HepG2 (cell line): Measurements from ENCODE around the gene PHF19. TPM values are rescaled to one million over a fixed set of nuclear protein-coding genes. Genes with fewer than 3 reads are reported as not detected.

Source experiments
- ATAC-seq: fragments of 200-7000 bp; cut with Tn5 transposase; 3 replicates; pipeline ENCODE4 v1.9.1; 2020; ENCODE audit warnings: mild to moderate bottlenecking, moderate library complexity
- BruUV-seq: library from RNA; stranded (reverse); fragments of 400-500 nt; replicated peaks from 2 replicates; lab custom pipeline; 2021; lab: Mats Ljungman, UMichigan
- CTCF ChIA-PET: fragments of 300-600 bp; formaldehyde crosslinking; extraction: SDS; loops from one replicate; lab custom pipeline; 2021; ENCODE audit warnings: low total read pairs, inconsistent platforms, low intra/inter-chr PET ratio; lab: Yijun Ruan, JAX
- POLR2A ChIA-PET: fragments of 350-600 bp; sonication (Branson Sonifier 250); formaldehyde crosslinking; loops from one replicate; lab custom pipeline; 2020; ENCODE audit warnings: antibody characterized with exemption, inconsistent platforms; lab: Yijun Ruan, JAX
- DNase-seq: peaks from one replicate; pipeline ENCODE4 v3.0.0-alpha.2; 2015; ENCODE audit warnings: low spot score
- FAIRE-seq: peaks from 3 replicates; lab custom pipeline; 2011; peaks lifted over from hg19 to GRCh38; lab: Jason Lieb, UNC
- H2AFZ ChIP-seq: one replicate; pipeline ENCODE4 v1.6.1; 2011; ENCODE audit warnings: low read length, inconsistent platforms
- H3K27ac ChIP-seq: fragments of 300-600 bp; 3 replicates; pipeline ENCODE4 v1.8.0; 2011; ENCODE audit warnings: mixed run types, mild to moderate bottlenecking, mixed read lengths, low read length, inconsistent platforms; ENCODE audit not compliant: insufficient read depth; ENCODE audit errors: extremely low read length
- H3K27me3 ChIP-seq, 2 experiments: fragments of 200-600 bp in 1 of 2; 2 replicates in 1 of 2; 3 replicates in 1 of 2; pipeline versions ENCODE4 v1.6.0 to v1.8.0; 2011; ENCODE audit warnings: low read length in 2 of 2, mild to moderate bottlenecking in 2 of 2, moderate library complexity in 2 of 2, inconsistent platforms in 1 of 2; ENCODE audit not compliant: insufficient read depth in 2 of 2, control insufficient read depth in 1 of 2
- H3K36me3 ChIP-seq, 2 experiments: fragments of 200-600 bp in 1 of 2; replicated peaks in 1 of 2; 2 replicates in 1 of 2; 3 replicates in 1 of 2; pipeline versions ENCODE4 v1.5.1 to v1.8.0; 2011; ENCODE audit warnings: low read length in 2 of 2, inconsistent platforms in 1 of 2; ENCODE audit not compliant: insufficient read depth in 2 of 2, control insufficient read depth in 1 of 2
- H3K4me1 ChIP-seq: 2 replicates; pipeline ENCODE4 v1.5.1; 2012; ENCODE audit warnings: low read length, inconsistent platforms; ENCODE audit not compliant: insufficient read depth
- H3K4me2 ChIP-seq: 2 replicates; pipeline ENCODE4 v1.6.0; 2011; ENCODE audit warnings: low read depth, low read length, inconsistent platforms
- H3K4me3 ChIP-seq, 3 experiments: fragments of 200-600 bp in 1 of 3; sonication (generic), shearing (Covaris generic) in 1 of 3; replicated peaks in 1 of 3; 2 replicates each; pipeline ENCODE4 v1.5.1; 2011 to 2016; ENCODE audit warnings: low read length in 3 of 3, inconsistent platforms in 2 of 3, low read depth in 2 of 3, mild to moderate bottlenecking in 2 of 3, control low read depth in 1 of 3, mixed read lengths in 1 of 3; ENCODE audit not compliant: insufficient read depth in 1 of 3
- H3K79me2 ChIP-seq: one replicate; pipeline ENCODE4 v1.6.1; 2011; ENCODE audit warnings: low read length, inconsistent platforms; ENCODE audit not compliant: insufficient read depth
- H3K9ac ChIP-seq: 2 replicates; pipeline ENCODE4 v1.6.0; 2011; ENCODE audit warnings: mild to moderate bottlenecking, low read depth, low read length, inconsistent platforms; ENCODE audit not compliant: insufficient read depth
- H3K9me3 ChIP-seq: 2 replicates; pipeline ENCODE4 v1.5.1; 2012; ENCODE audit warnings: mild to moderate bottlenecking, low read length
- H4K20me1 ChIP-seq: 2 replicates; pipeline ENCODE4 v1.6.0; 2011; ENCODE audit warnings: inconsistent platforms, mild to moderate bottlenecking, low read length, moderate library complexity; ENCODE audit not compliant: insufficient read depth
- ARNT2 ChIP-seq: sonication (generic); formaldehyde crosslinking; IDR thresholded peaks from 2 replicates; pipeline ENCODE4 v1.8.0; 2022; ENCODE audit warnings: mild to moderate bottlenecking, low read depth, missing genetic modification reagents, moderate library complexity
- CENPT ChIP-seq: sonication (generic); formaldehyde crosslinking; IDR thresholded peaks from 2 replicates; pipeline ENCODE4 v1.8.0; 2022; ENCODE audit warnings: low read depth, mild to moderate bottlenecking, moderate library complexity, missing genetic modification reagents
- FLYWCH1 ChIP-seq: sonication (generic); formaldehyde crosslinking; IDR thresholded peaks from 2 replicates; pipeline ENCODE4 v1.8.1; 2023; ENCODE audit warnings: mild to moderate bottlenecking, missing genetic modification reagents
- GTF3A ChIP-seq: sonication (generic); formaldehyde crosslinking; conservative IDR thresholded peaks from 2 replicates; pipeline ENCODE4 v1.4.0; 2020; ENCODE audit warnings: mild to moderate bottlenecking, missing genetic modification reagents
- HNF1B ChIP-seq: sonication (generic); formaldehyde crosslinking; IDR thresholded peaks from 2 replicates; pipeline ENCODE4 v1.5.1; 2020; ENCODE audit warnings: mild to moderate bottlenecking, moderate library complexity, missing genetic modification reagents
- HOXD1 ChIP-seq: sonication (generic); formaldehyde crosslinking; IDR thresholded peaks from 2 replicates; pipeline ENCODE4 v1.5.0; 2020; ENCODE audit warnings: missing genetic modification reagents
- MLLT10 ChIP-seq: sonication (generic); formaldehyde crosslinking; IDR thresholded peaks from 2 replicates; pipeline ENCODE4 v1.4.0; 2020; ENCODE audit warnings: missing genetic modification reagents
- NR2C2 ChIP-seq: sonication (generic); formaldehyde crosslinking; IDR thresholded peaks from 2 replicates; pipeline ENCODE4 v1.4.0; 2020; ENCODE audit warnings: missing genetic modification reagents, mild to moderate bottlenecking, moderate library complexity, borderline replicate concordance
- SPEN ChIP-seq: sonication (generic); formaldehyde crosslinking; IDR thresholded peaks from 2 replicates; pipeline ENCODE4 v1.5.1; 2020; ENCODE audit warnings: low read depth, mild to moderate bottlenecking, missing genetic modification reagents
- USF2 ChIP-seq, 2 experiments: sonication (generic) in 1 of 2; formaldehyde crosslinking in 1 of 2; IDR thresholded peaks; 2 replicates each; pipeline versions ENCODE4 v1.5.1 to v1.6.1; 2011 to 2020; ENCODE audit warnings: borderline replicate concordance in 1 of 2, low read depth in 1 of 2, low read length in 1 of 2, mild to moderate bottlenecking in 1 of 2, missing genetic modification reagents in 1 of 2, moderate library complexity in 1 of 2
- ZEB1 ChIP-seq: IDR thresholded peaks from 2 replicates; pipeline ENCODE4 v1.6.1; 2012; ENCODE audit warnings: mild to moderate bottlenecking, low read depth, inconsistent platforms; ENCODE audit not compliant: insufficient replicate concordance
- ZNF160 ChIP-seq: sonication (generic); formaldehyde crosslinking; IDR thresholded peaks from 2 replicates; pipeline ENCODE4 v1.8.0; 2022; ENCODE audit warnings: mild to moderate bottlenecking, inconsistent platforms, missing genetic modification reagents
- ZNF460 ChIP-seq: sonication (generic); formaldehyde crosslinking; IDR thresholded peaks from 2 replicates; pipeline ENCODE4 v1.5.1; 2020; ENCODE audit warnings: missing genetic modification reagents, mild to moderate bottlenecking, borderline replicate concordance
- ZNF501 ChIP-seq: sonication (generic); formaldehyde crosslinking; IDR thresholded peaks from 2 replicates; pipeline ENCODE4 v1.5.1; 2020; ENCODE audit warnings: mild to moderate bottlenecking, moderate library complexity, missing genetic modification reagents
- WGBS: methylation state at CpG from one replicate; pipeline ENCODE4 v1.1.6; 2017; ENCODE audit warnings: low lambda C conversion rate; 5-methylcytosine and 5-hydroxymethylcytosine counted together
- in situ Hi-C: cut with HindIII; loops from 2 replicates; pipeline ENCODE4 v1.10.0; 2017; ENCODE audit warnings: low pct_unique_long_range_greater_than_20kb; ENCODE audit not compliant: extremely low pct_ligation_motif_present
- intact Hi-C: fragments of 100-400 bp; cut with micrococcal nuclease; formaldehyde crosslinking; loops from one replicate; pipeline ENCODE4 v1.10.0; 2022; ENCODE audit not compliant: unreplicated experiment
- polyA plus RNA-seq, 8 experiments: library from polyadenylated mRNA; depleted of rRNA in 3 of 8; stranded (reverse) in 7 of 8; unstranded in 1 of 8; fragments of >200 nt; fragmentation: Illumina TruSeq in 4 of 8; extraction: Trizol in 4 of 8; gene quantifications; 2 replicates each; pipeline versions ENCODE4 v1.2.1 to v1.2.3, GENCODE V29; 2011 to 2016; ENCODE audit warnings: low read depth in 4 of 8, missing spikeins in 1 of 8, mixed read lengths in 1 of 8; ENCODE audit not compliant: insufficient read depth in 1 of 8
- total RNA-seq, 5 experiments: library from RNA; depleted of rRNA; stranded (reverse); fragments of >200 nt; fragmentation: Illumina TruSeq; extraction: Trizol; gene quantifications; 2 replicates each; pipeline ENCODE4 v1.2.3, GENCODE V29; 2016; ENCODE audit warnings: low read depth in 1 of 5
- TF ChIP-seq, protein P1 (sequence below): sonication (generic); formaldehyde crosslinking; IDR thresholded peaks from 2 replicates; pipeline ENCODE4 v1.5.0; 2020; ENCODE audit warnings: mild to moderate bottlenecking, missing genetic modification reagents, moderate library complexity
- TF ChIP-seq, protein P2 (sequence below): sonication (generic); formaldehyde crosslinking; IDR thresholded peaks from 2 replicates; pipeline ENCODE4 v1.4.0; 2020; ENCODE audit warnings: mild to moderate bottlenecking, low read depth, missing genetic modification reagents

The PHF19 gene
- total and polyA plus RNA-seq, 2 of the 13 experiments (the other 11 are each of a cell fraction or from before 2014, with no cell fraction given): 29.7 to 41.3 TPM

- FAIRE-seq: no peak
- H3K27ac ChIP-seq: no peak overlapping the region
- no peaks in the 10 kb centered on the region for H4K20me1 ChIP-seq
- H3K4me3 ChIP-seq: no peak overlapping the region
- BruUV-seq: no TSS peak
- ChIA-PET CTCF (no interaction called here), POLR2A (interaction anchor here (0.5 kb wide), 1 partner anchor 10 kb away, joined by 3 read pairs; no protein-coding TSS in a partner anchor)
- no peak overlapping the region for H2AFZ ChIP-seq
- no peak overlapping the region for H3K9ac ChIP-seq
- no peaks in the 10 kb centered on the region for H3K36me3 ChIP-seq
- no peak for TF ChIP-seq ZEB1
- TF ChIP-seq CENPT (CRISPR knock-in tag): no peak
- TF ChIP-seq HOXD1: no peak
- TF ChIP-seq GTF3A: no peak
- TF ChIP-seq, protein P1, sequence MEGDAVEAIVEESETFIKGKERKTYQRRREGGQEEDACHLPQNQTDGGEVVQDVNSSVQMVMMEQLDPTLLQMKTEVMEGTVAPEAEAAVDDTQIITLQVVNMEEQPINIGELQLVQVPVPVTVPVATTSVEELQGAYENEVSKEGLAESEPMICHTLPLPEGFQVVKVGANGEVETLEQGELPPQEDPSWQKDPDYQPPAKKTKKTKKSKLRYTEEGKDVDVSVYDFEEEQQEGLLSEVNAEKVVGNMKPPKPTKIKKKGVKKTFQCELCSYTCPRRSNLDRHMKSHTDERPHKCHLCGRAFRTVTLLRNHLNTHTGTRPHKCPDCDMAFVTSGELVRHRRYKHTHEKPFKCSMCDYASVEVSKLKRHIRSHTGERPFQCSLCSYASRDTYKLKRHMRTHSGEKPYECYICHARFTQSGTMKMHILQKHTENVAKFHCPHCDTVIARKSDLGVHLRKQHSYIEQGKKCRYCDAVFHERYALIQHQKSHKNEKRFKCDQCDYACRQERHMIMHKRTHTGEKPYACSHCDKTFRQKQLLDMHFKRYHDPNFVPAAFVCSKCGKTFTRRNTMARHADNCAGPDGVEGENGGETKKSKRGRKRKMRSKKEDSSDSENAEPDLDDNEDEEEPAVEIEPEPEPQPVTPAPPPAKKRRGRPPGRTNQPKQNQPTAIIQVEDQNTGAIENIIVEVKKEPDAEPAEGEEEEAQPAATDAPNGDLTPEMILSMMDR: no peak
- no peak for TF ChIP-seq FLYWCH1
- TF ChIP-seq, protein P2, sequence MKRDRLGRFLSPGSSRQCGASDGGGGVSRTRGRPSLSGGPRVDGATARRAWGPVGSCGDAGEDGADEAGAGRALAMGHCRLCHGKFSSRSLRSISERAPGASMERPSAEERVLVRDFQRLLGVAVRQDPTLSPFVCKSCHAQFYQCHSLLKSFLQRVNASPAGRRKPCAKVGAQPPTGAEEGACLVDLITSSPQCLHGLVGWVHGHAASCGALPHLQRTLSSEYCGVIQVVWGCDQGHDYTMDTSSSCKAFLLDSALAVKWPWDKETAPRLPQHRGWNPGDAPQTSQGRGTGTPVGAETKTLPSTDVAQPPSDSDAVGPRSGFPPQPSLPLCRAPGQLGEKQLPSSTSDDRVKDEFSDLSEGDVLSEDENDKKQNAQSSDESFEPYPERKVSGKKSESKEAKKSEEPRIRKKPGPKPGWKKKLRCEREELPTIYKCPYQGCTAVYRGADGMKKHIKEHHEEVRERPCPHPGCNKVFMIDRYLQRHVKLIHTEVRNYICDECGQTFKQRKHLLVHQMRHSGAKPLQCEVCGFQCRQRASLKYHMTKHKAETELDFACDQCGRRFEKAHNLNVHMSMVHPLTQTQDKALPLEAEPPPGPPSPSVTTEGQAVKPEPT (CRISPR knock-in tag): no peak
- TF ChIP-seq ZNF460: no peak
- TF ChIP-seq ZNF501 (CRISPR knock-in tag): no peak
- TF ChIP-seq SPEN (CRISPR knock-in tag): no peak
- TF ChIP-seq HNF1B (CRISPR knock-in tag): no peak
- no peak for TF ChIP-seq USF2 (IDR thresholded peaks at IDR 0.05; ENCODE audit: low read depth, low read length)
- no peak for TF ChIP-seq USF2 (CRISPR knock-in tag; IDR thresholded peaks at IDR 0.05; ENCODE audit: borderline replicate concordance)
- no peak for TF ChIP-seq ZNF160 (CRISPR knock-in tag)
- no peak for TF ChIP-seq NR2C2
- TF ChIP-seq ARNT2 (CRISPR knock-in tag): no peak
- no peak for TF ChIP-seq MLLT10 (CRISPR knock-in tag)
- TF ChIP-seq, all 625 proteins: peak for 0
- 55% methylated on average over 3 of the region's 3 CpGs for WGBS
- intact Hi-C loops (no loop called here), in situ Hi-C loops (no loop called here)
- DNase-seq: no peak
- Histone ChIP-seq H3K4me2 (no peak overlapping the region), H3K4me1 (peaks cover 24% of the 10 kb centered on the region), H3K27me3 (no peaks in the 10 kb centered on the region), H3K79me2 (no peaks in the 10 kb centered on the region), H3K9me3 (no peaks in the 10 kb centered on the region)
- ATAC-seq: no peak
Measured at GRCh38 chr9:120885457-120885856, 8.5 kb upstream of the PHF19 start.
